ENCODE measurements around the gene GPRC5D.

The GPRC5D gene

GRCh38 chr12:12999959-13000615 is 48.1 kb upstream of the GPRC5D start, which contains the start of gene HEBP1:
TSS of gene HEBP1 (minus strand) at chr12:13000265. CDS start at chr12:13000114, 151 bp downstream.
- H3K9ac ChIP-seq = peak within 1 kb of the TSS; percentile 29
- H3K4me2 ChIP-seq (ENCODE audit: low read length) = peak within 1 kb of the TSS; percentile 89
- peak within 1 kb of the TSS; percentile 83 for H3K27ac ChIP-seq
- TF ChIP-seq, protein P1, sequence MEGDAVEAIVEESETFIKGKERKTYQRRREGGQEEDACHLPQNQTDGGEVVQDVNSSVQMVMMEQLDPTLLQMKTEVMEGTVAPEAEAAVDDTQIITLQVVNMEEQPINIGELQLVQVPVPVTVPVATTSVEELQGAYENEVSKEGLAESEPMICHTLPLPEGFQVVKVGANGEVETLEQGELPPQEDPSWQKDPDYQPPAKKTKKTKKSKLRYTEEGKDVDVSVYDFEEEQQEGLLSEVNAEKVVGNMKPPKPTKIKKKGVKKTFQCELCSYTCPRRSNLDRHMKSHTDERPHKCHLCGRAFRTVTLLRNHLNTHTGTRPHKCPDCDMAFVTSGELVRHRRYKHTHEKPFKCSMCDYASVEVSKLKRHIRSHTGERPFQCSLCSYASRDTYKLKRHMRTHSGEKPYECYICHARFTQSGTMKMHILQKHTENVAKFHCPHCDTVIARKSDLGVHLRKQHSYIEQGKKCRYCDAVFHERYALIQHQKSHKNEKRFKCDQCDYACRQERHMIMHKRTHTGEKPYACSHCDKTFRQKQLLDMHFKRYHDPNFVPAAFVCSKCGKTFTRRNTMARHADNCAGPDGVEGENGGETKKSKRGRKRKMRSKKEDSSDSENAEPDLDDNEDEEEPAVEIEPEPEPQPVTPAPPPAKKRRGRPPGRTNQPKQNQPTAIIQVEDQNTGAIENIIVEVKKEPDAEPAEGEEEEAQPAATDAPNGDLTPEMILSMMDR (IDR thresholded peaks at IDR 0.05) = no peak
- H3K4me3 ChIP-seq (ENCODE audit: low read depth, low read length) = peak within 1 kb of the TSS; percentile 93
- peak within 1 kb of the TSS; percentile 94 for H2AFZ ChIP-seq
- H3K36me3 ChIP-seq (ENCODE audit: control insufficient read depth, insufficient read depth, low read length) = no peaks in the 10 kb centered on the region
- H3K4me1 ChIP-seq = no peaks in the 10 kb centered on the region
- H3K27me3 ChIP-seq (ENCODE audit: control insufficient read depth, insufficient read depth, low read length) = no peaks in the 10 kb centered on the region
- peaks cover 2% of the 10 kb centered on the region for H3K79me2 ChIP-seq
- no peaks in the 10 kb centered on the region for H3K9me3 ChIP-seq (ENCODE audit: control insufficient read depth, low read length)

DNA sequence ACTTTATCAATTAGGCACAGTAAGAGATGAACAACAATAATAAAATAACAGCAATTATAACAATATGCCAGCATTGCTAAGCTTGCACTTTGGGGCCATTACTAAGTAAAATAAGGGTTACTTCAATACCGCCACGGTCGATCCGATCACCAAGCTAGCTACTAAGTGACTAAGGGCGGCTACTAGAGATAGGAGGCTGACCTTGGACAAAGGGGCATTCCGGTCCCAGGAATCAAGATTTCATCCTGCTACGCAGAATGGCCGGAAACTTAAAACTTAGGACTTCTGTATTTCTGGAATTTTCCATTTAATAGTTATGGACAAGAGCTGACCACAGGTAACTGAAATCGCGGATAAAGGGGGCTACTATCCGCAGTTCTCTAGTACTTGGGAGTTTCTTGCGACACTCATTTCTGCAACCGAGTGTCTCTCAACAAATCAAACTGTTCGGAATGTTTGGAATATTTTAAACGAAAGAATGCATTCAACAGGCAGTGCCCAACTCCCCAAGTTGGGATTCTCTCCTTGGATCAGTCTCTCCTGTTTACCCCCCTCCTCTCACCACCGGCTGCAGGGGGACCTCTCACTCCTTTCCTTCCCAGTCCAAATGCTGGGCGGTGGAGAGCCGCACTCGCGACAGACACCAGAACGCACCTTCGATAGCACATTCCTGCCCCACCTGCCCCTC is 47.4 kb upstream of the GPRC5D start:
- peak overlapping the region; percentile 52 for H3K27ac ChIP-seq
- no peaks in the 10 kb centered on the region for H3K4me1 ChIP-seq
- H3K9me3 ChIP-seq (ENCODE audit: control insufficient read depth, low read length) = no peaks in the 10 kb centered on the region
- peak overlapping the region; percentile 93 for H3K4me3 ChIP-seq (ENCODE audit: low read depth, low read length)
- H3K9ac ChIP-seq = no peak overlapping the region
- H2AFZ ChIP-seq = peak overlapping the region; percentile 80
- no peaks in the 10 kb centered on the region for H3K36me3 ChIP-seq (ENCODE audit: control insufficient read depth, insufficient read depth, low read length)
- TF ChIP-seq, protein P1 (IDR thresholded peaks at IDR 0.05) = no peak
- H3K79me2 ChIP-seq = peaks cover 2% of the 10 kb centered on the region
- peak overlapping the region; percentile 89 for H3K4me2 ChIP-seq (ENCODE audit: low read length)
- no peaks in the 10 kb centered on the region for H3K27me3 ChIP-seq (ENCODE audit: control insufficient read depth, insufficient read depth, low read length)

GRCh38 chr12:12998248-12998647 is 46.3 kb upstream of the GPRC5D start:
- H3K4me1 ChIP-seq = no peaks in the 10 kb centered on the region
- H2AFZ ChIP-seq = no peak overlapping the region
- H3K4me2 ChIP-seq (ENCODE audit: low read length) = peak overlapping the region; percentile 89
- H3K4me3 ChIP-seq (ENCODE audit: low read depth, low read length) = no peak overlapping the region
- H3K79me2 ChIP-seq = peaks cover 2% of the 10 kb centered on the region
- TF ChIP-seq, protein P1 (IDR thresholded peaks at IDR 0.05) = no peak
- no peaks in the 10 kb centered on the region for H3K27me3 ChIP-seq (ENCODE audit: control insufficient read depth, insufficient read depth, low read length)
- no peaks in the 10 kb centered on the region for H3K9me3 ChIP-seq (ENCODE audit: control insufficient read depth, low read length)
- no peak overlapping the region for H3K9ac ChIP-seq
- H3K36me3 ChIP-seq (ENCODE audit: control insufficient read depth, insufficient read depth, low read length) = no peaks in the 10 kb centered on the region
- H3K27ac ChIP-seq = no peak overlapping the region

GRCh38 chr12:12997734-12998133 is 45.8 kb upstream of the GPRC5D start:
- no peak overlapping the region for H2AFZ ChIP-seq
- H3K36me3 ChIP-seq (ENCODE audit: control insufficient read depth, insufficient read depth, low read length) = no peaks in the 10 kb centered on the region
- no peaks in the 10 kb centered on the region for H3K9me3 ChIP-seq (ENCODE audit: control insufficient read depth, low read length)
- no peaks in the 10 kb centered on the region for H3K27me3 ChIP-seq (ENCODE audit: control insufficient read depth, insufficient read depth, low read length)
- TF ChIP-seq, protein P1 (IDR thresholded peaks at IDR 0.05) = no peak
- H3K4me3 ChIP-seq (ENCODE audit: low read depth, low read length) = no peak overlapping the region
- no peak overlapping the region for H3K9ac ChIP-seq
- H3K79me2 ChIP-seq = peaks cover 2% of the 10 kb centered on the region
- H3K27ac ChIP-seq = no peak overlapping the region
- no peak overlapping the region for H3K4me2 ChIP-seq (ENCODE audit: low read length)
- H3K4me1 ChIP-seq = no peaks in the 10 kb centered on the region

Measured in parathyroid adenoma (tissue), 2 donors.